LHCN-M2 (cell line): ENCODE results near the gene LRPAP1. TPM values are rescaled to one million over a fixed set of nuclear protein-coding genes. Genes with fewer than 3 reads are reported as not detected.

Experiments
- DNase-seq: peaks from one replicate; pipeline ENCODE4 v3.0.0-alpha.2; 2012; ENCODE audit warnings: low read depth
- total RNA-seq: library from RNA; depleted of rRNA; stranded (reverse); fragments of >200 nt; gene quantifications from 2 replicates; pipeline ENCODE4 v1.2.3, GENCODE V29; 2014

Gene LRPAP1
- total RNA-seq, 1 experiment from 2014 or later: 211 TPM

- DNase-seq: no peak
Observed at GRCh38 chr4:3473996-3474765, 58.0 kb downstream of the LRPAP1 start.

- no peak for DNase-seq
Observed at GRCh38 chr4:3473181-3473950, 58.9 kb downstream of the LRPAP1 start.

- DNase-seq: no peak
Observed at GRCh38 chr4:3472411-3473141, 59.6 kb downstream of the LRPAP1 start.

GRCh38 chr4:3471886-3472285, 60.3 kb downstream of the LRPAP1 start:
- DNase-seq: no peak

GRCh38 chr4:3471098-3471760, 61.0 kb downstream of the LRPAP1 start:
- DNase-seq: no peak

- DNase-seq: no peak
Observed at GRCh38 chr4:3470244-3471097, 61.8 kb downstream of the LRPAP1 start.

- DNase-seq: no peak
Observed at GRCh38 chr4:3469386-3470243, 62.6 kb downstream of the LRPAP1 start.

- no peak for DNase-seq
Observed at GRCh38 chr4:3468804-3469203, 63.4 kb downstream of the LRPAP1 start.

- no peak for DNase-seq
Observed at GRCh38 chr4:3468154-3468553, 64.1 kb downstream of the LRPAP1 start.

- DNase-seq: no peak
Observed at GRCh38 chr4:3467601-3468031, 64.6 kb downstream of the LRPAP1 start.

- no peak for DNase-seq
Observed at GRCh38 chr4:3466691-3467600, 65.3 kb downstream of the LRPAP1 start.

- no peak for DNase-seq
Observed at GRCh38 chr4:3465698-3466671, 66.2 kb downstream of the LRPAP1 start.

- no peak for DNase-seq
Observed at GRCh38 chr4:3464911-3465697, 67.1 kb downstream of the LRPAP1 start.

GRCh38 chr4:3464349-3464905, 67.8 kb downstream of the LRPAP1 start:
- no peak for DNase-seq

- no peak for DNase-seq
Observed at GRCh38 chr4:3463556-3464348, 68.5 kb downstream of the LRPAP1 start.
